Activated CD4-positive, alpha-beta memory T cell treated with anti-CD3 and anti-CD28 coated beads, Interleukin-2, amount 10 ng/mL, durations not matched to agents 7 days and 5 days (primary cell): ENCODE data around the gene FAM32A. TPM values are rescaled to one million over a fixed set of nuclear protein-coding genes. Genes with fewer than 3 reads are reported as not detected.
A peak's percentile ranks its signal among the peaks of the same experiment; 100 is the strongest.

Experiments used
- CTCF ChIA-PET: fragments of 350-600 bp; sonication (Branson Sonifier 250); formaldehyde crosslinking; loops from one replicate; lab custom pipeline; 2021; ENCODE audit warnings: antibody characterized with exemption, inconsistent platforms; lab: Charles Lee
- POLR2A ChIA-PET: fragments of 350-600 bp; sonication (Branson Sonifier 250); formaldehyde crosslinking; loops from one replicate; lab custom pipeline; 2021; ENCODE audit warnings: antibody characterized with exemption; lab: Charles Lee
- DNase-seq: peaks from one replicate; pipeline ENCODE4 v3.0.0-alpha.2; 2020
- H3K27ac Mint-ChIP-seq: one replicate; pipeline ENCODE4 v1.8.0; 2021; ENCODE audit warnings: mild to moderate bottlenecking, mixed read lengths
- H3K27me3 Mint-ChIP-seq: one replicate; pipeline ENCODE4 v1.8.0; 2021; ENCODE audit warnings: mixed read lengths
- H3K36me3 Mint-ChIP-seq: one replicate; pipeline ENCODE4 v1.8.0; 2021; ENCODE audit warnings: low read depth, mixed read lengths
- H3K4me1 Mint-ChIP-seq: one replicate; pipeline ENCODE4 v1.8.0; 2021; ENCODE audit warnings: mixed read lengths
- H3K4me3 Mint-ChIP-seq: one replicate; pipeline ENCODE4 v1.8.0; 2021; ENCODE audit warnings: mild to moderate bottlenecking, mixed read lengths
- H3K9me3 Mint-ChIP-seq: one replicate; pipeline ENCODE4 v1.8.0; 2021; ENCODE audit warnings: mixed read lengths
- total RNA-seq, 2 experiments: library from RNA; stranded (reverse); gene quantifications; one replicate each; pipeline ENCODE4 v1.2.3, GENCODE V29; 2021

The FAM32A gene
- total RNA-seq, 2 experiments from 2014 or later: 66.0 to 70.8 TPM

DNA sequence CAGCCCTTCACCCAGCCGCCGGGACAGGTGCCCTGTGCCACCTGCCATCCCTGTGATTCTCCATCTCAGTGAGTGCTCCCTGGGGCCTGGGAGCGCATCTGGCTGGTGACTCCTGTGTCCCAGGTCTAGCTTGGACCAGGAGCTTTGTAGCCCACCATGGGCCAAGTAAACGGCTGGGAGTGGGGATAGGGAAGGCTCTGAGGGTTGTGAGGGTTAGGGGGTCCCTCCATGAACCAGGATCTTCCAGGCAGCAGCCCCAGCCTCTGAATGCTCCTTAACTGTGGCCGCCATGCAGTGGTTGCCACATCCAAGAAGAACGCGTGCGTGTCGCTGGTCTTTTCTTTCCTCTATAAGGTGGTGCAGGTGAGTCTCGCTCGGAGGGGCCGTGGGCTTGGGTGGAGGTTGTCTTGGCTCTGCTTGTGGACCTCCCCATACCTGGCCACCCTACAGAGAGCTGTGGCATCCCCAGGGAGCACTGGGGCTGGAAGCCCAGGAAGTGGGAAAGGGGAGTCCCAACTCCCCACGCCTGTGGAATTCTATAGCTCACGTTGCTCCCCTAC is 20.9 kb downstream of the FAM32A start:
- Mint-ChIP-seq H3K27me3 (no peaks in the 10 kb centered on the region), H3K4me1 (peaks cover 38% of the 10 kb centered on the region), H3K27ac (no peak overlapping the region), H3K4me3 (no peak overlapping the region), H3K9me3 (no peaks in the 10 kb centered on the region), H3K36me3 (peaks cover 73% of the 10 kb centered on the region)
- POLR2A ChIA-PET: no interaction called here
- no peak for DNase-seq
- CTCF ChIA-PET: interaction anchor here (0.7 kb wide), 1 partner anchor 177 kb away, joined by 3 read pairs; no protein-coding TSS in a partner anchor

DNA sequence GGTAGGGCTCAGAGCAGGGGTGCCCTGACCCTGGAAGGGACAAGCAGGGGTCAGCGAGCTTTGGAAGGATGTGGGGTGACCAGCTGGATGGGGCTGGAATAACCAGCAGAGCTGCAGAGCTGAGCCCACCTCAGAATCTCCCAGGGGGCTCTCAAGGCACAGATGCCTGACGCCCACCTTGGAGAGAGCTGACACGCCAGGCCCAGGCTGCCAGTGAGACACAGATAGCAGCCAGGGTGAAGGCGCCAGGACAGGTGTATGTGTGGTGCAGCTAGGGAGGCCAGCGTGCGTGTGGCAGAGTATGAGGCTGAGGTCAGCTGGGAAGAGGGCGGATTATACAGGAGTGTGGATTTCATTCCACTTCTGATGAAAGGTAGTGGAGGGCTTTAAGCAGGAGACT is 21.4 kb downstream of the FAM32A start:
- ChIA-PET CTCF (interaction anchor here (0.7 kb wide), 1 partner anchor 176 kb away, joined by 3 read pairs; no protein-coding TSS in a partner anchor), POLR2A (interaction anchor here (1.5 kb wide), 1 partner anchor 11 kb away, joined by 4 read pairs; no protein-coding TSS in a partner anchor)
- Mint-ChIP-seq H3K9me3 (peaks cover under 1% of the 10 kb centered on the region), H3K27ac (no peak overlapping the region), H3K36me3 (peaks cover 74% of the 10 kb centered on the region), H3K4me3 (no peak overlapping the region), H3K27me3 (no peaks in the 10 kb centered on the region), H3K4me1 (peaks cover 35% of the 10 kb centered on the region)
- no peak for DNase-seq

DNA sequence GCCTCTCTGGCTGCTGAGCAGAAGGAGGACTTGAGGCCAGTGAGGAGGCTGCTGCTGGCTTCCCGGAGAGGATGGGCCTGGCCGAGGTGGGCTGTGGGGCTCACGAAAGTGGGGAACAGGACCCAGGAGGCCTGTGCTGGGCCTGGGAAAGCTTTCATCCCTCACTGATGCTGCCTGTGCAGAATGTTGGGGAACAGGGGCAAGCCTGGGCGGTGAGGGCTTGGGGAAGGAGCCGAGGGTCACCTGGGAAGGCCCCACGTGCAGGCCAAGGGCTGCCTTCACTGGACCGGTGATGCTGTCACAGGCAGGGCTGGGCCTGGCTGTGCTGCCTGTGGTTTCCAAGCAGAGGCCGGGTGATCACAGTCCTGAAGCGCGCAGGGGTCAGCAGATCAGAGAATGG is 21.9 kb downstream of the FAM32A start:
- CTCF ChIA-PET: interaction anchor here (0.7 kb wide), 1 partner anchor 176 kb away, joined by 3 read pairs; no protein-coding TSS in a partner anchor

GRCh38 chr19:16207490-16208025 is 22.3 kb downstream of the FAM32A start:
- peaks cover 35% of the 10 kb centered on the region for H3K4me1 Mint-ChIP-seq
- DNase-seq: no peak
- H3K36me3 Mint-ChIP-seq: peaks cover 78% of the 10 kb centered on the region
- POLR2A ChIA-PET: interaction anchor here (1.5 kb wide), 1 partner anchor 10 kb away, joined by 4 read pairs; no protein-coding TSS in a partner anchor
- no peaks in the 10 kb centered on the region for H3K27me3 Mint-ChIP-seq
- no peak overlapping the region for H3K4me3 Mint-ChIP-seq
- no peak overlapping the region for H3K27ac Mint-ChIP-seq
- CTCF ChIA-PET: no interaction called here
- H3K9me3 Mint-ChIP-seq: peaks cover 2% of the 10 kb centered on the region

More for the DNA sequence above, 21.9 kb downstream of the FAM32A start:
- Mint-ChIP-seq H3K4me3 (no peak overlapping the region), H3K27ac (no peak overlapping the region), H3K36me3 (peaks cover 77% of the 10 kb centered on the region), H3K27me3 (no peaks in the 10 kb centered on the region), H3K4me1 (peaks cover 34% of the 10 kb centered on the region), H3K9me3 (peaks cover 2% of the 10 kb centered on the region)
- POLR2A ChIA-PET: interaction anchor here (1.5 kb wide), 1 partner anchor 11 kb away, joined by 4 read pairs; no protein-coding TSS in a partner anchor
- DNase-seq: no peak

DNA sequence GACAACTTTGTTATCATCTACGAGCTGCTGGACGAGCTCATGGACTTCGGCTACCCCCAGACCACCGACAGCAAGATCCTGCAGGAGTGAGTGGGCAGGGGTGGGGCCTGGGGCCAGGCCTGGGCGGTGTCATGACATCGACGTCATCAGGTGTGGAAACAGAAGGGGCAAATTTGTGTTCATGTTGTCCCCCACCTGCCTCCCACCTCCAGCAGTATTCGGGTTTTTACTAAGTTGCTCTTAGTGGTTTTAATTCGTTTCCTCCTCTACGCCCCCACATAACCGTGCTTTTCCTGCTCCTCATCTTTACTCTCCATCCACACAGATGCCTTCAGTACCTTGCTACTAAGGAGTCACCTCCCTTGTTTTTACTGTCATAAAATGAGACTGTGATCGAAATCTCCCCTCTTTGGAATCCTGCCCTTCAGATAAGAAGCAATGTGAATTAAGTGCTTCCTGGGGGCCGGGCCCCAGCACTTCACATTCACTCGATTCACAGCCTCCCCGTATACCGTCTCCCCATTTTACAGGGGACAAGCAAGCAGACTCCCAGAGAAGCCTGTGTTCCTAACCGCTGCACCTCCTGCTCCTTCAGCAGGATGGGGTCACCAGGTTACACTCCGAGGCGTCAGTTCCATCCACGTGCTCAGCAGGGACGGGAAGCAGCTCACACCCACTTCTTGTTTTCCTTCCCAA is 23.0 kb downstream of the FAM32A start:
- Mint-ChIP-seq H3K27me3 (no peaks in the 10 kb centered on the region), H3K36me3 (peaks cover 78% of the 10 kb centered on the region), H3K27ac (no peak overlapping the region), H3K9me3 (peaks cover 2% of the 10 kb centered on the region), H3K4me1 (peaks cover 33% of the 10 kb centered on the region), H3K4me3 (no peak overlapping the region)
- POLR2A ChIA-PET: interaction anchor here (0.7 to 1.5 kb wide), 2 partner anchors 10 kb away, joined by 3 to 4 read pairs; no protein-coding TSS in a partner anchor
- no peak for DNase-seq
- CTCF ChIA-PET: no interaction called here

DNA sequence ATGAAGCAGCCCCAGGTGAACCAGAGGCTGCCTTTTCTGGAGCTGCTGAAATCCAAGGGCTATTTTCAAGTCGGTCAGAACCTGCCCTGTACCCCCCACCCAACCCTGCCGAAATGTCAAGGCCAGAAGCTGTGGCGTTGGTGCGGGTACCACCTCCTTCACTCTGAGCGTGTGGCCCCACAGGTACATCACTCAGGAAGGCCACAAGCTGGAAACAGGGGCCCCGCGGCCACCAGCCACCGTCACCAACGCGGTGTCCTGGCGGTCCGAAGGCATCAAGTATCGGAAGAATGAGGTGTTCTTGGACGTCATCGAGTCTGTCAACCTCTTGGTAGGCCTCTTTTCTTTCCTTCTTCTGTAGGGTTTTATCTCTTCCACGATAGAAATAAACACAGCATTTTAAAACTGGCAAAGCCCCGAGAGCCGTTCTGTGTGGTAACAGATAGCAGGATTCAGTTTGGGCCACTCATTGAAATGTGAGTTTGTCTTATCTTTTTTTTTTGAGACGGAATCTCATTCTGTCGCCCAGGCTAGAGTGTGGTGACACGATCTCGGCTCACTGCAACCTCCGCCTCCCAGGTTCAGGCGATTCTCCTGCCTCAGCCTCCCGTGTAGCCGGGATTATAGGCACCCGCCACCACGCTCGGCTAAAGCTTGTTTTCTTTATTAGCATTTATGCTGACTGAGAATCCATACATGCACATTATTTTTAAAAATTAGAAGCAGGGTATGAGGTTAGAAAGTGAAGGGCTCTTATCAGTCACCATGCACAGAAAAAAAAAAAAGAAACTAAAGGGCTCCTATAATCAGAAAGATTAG is 23.8 kb downstream of the FAM32A start:
- Mint-ChIP-seq H3K9me3 (peaks cover 2% of the 10 kb centered on the region), H3K4me3 (no peak overlapping the region), H3K36me3 (peaks cover 77% of the 10 kb centered on the region), H3K27me3 (no peaks in the 10 kb centered on the region), H3K4me1 (peaks cover 28% of the 10 kb centered on the region), H3K27ac (no peak overlapping the region)
- CTCF ChIA-PET: interaction anchor here (0.7 kb wide), 1 partner anchor 24 kb away, joined by 3 read pairs; the partner anchor contains the start of gene FAM32A
- DNase-seq: no peak
- POLR2A ChIA-PET: interaction anchor here (0.7 kb wide), 1 partner anchor 10 kb away, joined by 3 read pairs; no protein-coding TSS in a partner anchor

- POLR2A ChIA-PET: no interaction called here
- H3K27ac Mint-ChIP-seq: no peak overlapping the region
Measured at GRCh38 chr19:16210168-16210567, 25.0 kb downstream of the FAM32A start.

GRCh38 chr19:16213076-16213475 is 27.9 kb downstream of the FAM32A start:
- POLR2A ChIA-PET: no interaction called here
- H3K36me3 Mint-ChIP-seq: peaks cover 88% of the 10 kb centered on the region

More at GRCh38 chr19:16210168-16210567, 25.0 kb downstream of the FAM32A start:
- DNase-seq: no peak
- H3K4me1 Mint-ChIP-seq: peaks cover 27% of the 10 kb centered on the region
- peaks cover 80% of the 10 kb centered on the region for H3K36me3 Mint-ChIP-seq
- no peak overlapping the region for H3K4me3 Mint-ChIP-seq
- H3K27me3 Mint-ChIP-seq: no peaks in the 10 kb centered on the region
- CTCF ChIA-PET: no interaction called here
- H3K9me3 Mint-ChIP-seq: peaks cover 2% of the 10 kb centered on the region

DNA sequence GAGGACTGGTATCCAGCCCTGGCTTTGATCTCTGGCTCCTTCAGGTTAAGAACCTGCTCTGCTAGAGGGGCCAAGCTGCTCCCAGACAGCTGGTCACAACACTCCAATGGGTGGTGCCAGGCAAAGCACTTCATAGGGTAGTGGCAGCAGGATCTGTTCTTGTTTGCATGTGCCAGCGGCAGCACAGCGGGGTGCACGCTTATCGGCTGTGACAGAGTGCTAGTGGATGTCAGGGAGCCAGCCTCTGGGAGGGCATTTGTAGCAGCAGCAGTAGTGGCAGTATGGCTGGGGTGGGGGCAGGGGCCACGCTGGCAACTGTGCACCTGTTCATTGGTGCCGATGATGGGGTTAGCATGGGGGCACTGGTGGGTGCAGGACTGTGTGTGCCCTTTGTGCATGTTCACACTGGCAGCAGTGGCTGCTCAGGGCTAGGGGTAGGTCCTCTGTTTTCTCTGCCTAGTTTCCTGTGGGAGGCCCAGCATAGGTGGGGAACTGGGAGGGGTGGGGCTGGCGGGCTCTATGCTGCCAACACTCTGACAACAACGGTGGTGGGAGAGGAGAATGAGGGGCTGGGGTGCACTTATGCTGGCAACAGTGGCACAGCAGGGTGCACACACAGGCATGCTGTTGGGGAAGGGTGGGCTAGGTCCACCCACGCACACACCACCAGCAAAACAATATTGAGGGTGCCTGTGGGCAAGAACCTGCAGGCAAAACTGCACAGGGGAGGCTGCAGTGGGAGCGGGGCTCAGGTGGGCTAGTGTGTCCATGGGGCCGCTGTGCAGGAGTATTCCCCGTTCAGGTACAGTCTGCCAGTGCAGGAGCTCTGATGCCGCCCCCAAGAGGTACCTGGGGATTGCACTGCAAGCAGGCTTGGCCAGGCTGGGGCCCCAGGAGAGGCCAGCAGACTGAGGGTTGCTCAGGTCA is 31.8 kb downstream of the FAM32A start:
- POLR2A ChIA-PET: interaction anchor here (1.0 to 1.3 kb wide), 3 partner anchors 10 to 18 kb away, joined by 3 to 4 read pairs (median 4); no protein-coding TSS in a partner anchor
- CTCF ChIA-PET: no interaction called here
- Mint-ChIP-seq H3K27me3 (no peaks in the 10 kb centered on the region), H3K4me3 (no peak overlapping the region), H3K9me3 (peaks cover 23% of the 10 kb centered on the region), H3K4me1 (peaks cover 29% of the 10 kb centered on the region), H3K27ac (peak overlapping the region; percentile 60), H3K36me3 (peaks cover 88% of the 10 kb centered on the region)
- DNase-seq: no peak

More at GRCh38 chr19:16213076-16213475, 27.9 kb downstream of the FAM32A start:
- no peak overlapping the region for H3K27ac Mint-ChIP-seq
- CTCF ChIA-PET: interaction anchor here (0.5 kb wide), 1 partner anchor 169 kb away, joined by 3 read pairs; no protein-coding TSS in a partner anchor
- DNase-seq: no peak
- H3K4me1 Mint-ChIP-seq: peaks cover 35% of the 10 kb centered on the region
- peaks cover 2% of the 10 kb centered on the region for H3K9me3 Mint-ChIP-seq
- no peaks in the 10 kb centered on the region for H3K27me3 Mint-ChIP-seq
- no peak overlapping the region for H3K4me3 Mint-ChIP-seq

- ChIA-PET POLR2A (interaction anchor here (1.0 to 1.3 kb wide), 3 partner anchors 11 to 19 kb away, joined by 3 to 4 read pairs (median 4); no protein-coding TSS in a partner anchor), CTCF (no interaction called here)
- no peaks in the 10 kb centered on the region for H3K27me3 Mint-ChIP-seq
- H3K27ac Mint-ChIP-seq: no peak overlapping the region
- H3K36me3 Mint-ChIP-seq: peaks cover 87% of the 10 kb centered on the region
- peaks cover 20% of the 10 kb centered on the region for H3K4me1 Mint-ChIP-seq
- no peak overlapping the region for H3K4me3 Mint-ChIP-seq
- peaks cover 23% of the 10 kb centered on the region for H3K9me3 Mint-ChIP-seq
- no peak for DNase-seq
Measured at GRCh38 chr19:16217716-16218451, 32.7 kb downstream of the FAM32A start.

- POLR2A ChIA-PET: no interaction called here
- H3K4me3 Mint-ChIP-seq: no peak overlapping the region
- peak overlapping the region; percentile 12 for H3K27ac Mint-ChIP-seq
- DNase-seq: no peak
- peaks cover 85% of the 10 kb centered on the region for H3K36me3 Mint-ChIP-seq
- H3K27me3 Mint-ChIP-seq: no peaks in the 10 kb centered on the region
- peaks cover 23% of the 10 kb centered on the region for H3K9me3 Mint-ChIP-seq
- H3K4me1 Mint-ChIP-seq: peaks cover 16% of the 10 kb centered on the region
- CTCF ChIA-PET: no interaction called here
Measured at GRCh38 chr19:16218851-16219250, 33.6 kb downstream of the FAM32A start.
